ENCODE data around the gene PCARE.

GRCh38 chr2:29105375-29105774 is 31.1 kb upstream of the PCARE start:
- TF ChIP-seq CTCF (IDR thresholded peaks at IDR 0.05 in 4 of 5, conservative IDR thresholded peaks at IDR 0.05 in 1 of 5) (no peak), POLR2A (IDR thresholded peaks at IDR 0.05) (no peak)

Measured in gastrocnemius medialis (tissue), 4 donors.